Measurements from ENCODE around the gene PARP2.

GRCh38 chr14:20375471-20375870, 32.0 kb downstream of the PARP2 start:
- no peak for TF ChIP-seq JUN (IDR thresholded peaks at IDR 0.05; ENCODE audit: borderline replicate concordance, insufficient read depth, insufficient read length, low read depth)
- no peak for TF ChIP-seq CTCF (IDR thresholded peaks at IDR 0.05; ENCODE audit: extremely low read depth in 1 of 2, insufficient read depth in 1 of 2, low read depth in 1 of 2, low read length in 2 of 2)
- no peak for TF ChIP-seq EZH2 (IDR thresholded peaks at IDR 0.05; ENCODE audit: borderline replicate concordance, low read depth, low read length, severe bottlenecking)
- no peak for TF ChIP-seq POLR2A (IDR thresholded peaks at IDR 0.05; ENCODE audit: low read depth, low read length)
- no peak for TF ChIP-seq MAX (IDR thresholded peaks at IDR 0.05; ENCODE audit: insufficient read depth, insufficient read length)
